ENCODE measurements around the gene NEK7.

Gene NEK7

GRCh38 chr1:198352975-198353695 lies 196.3 kb downstream of the NEK7 start:
- no peak for DNase-seq (ENCODE audit: low read depth in 2 of 2)

GRCh38 chr1:198357937-198358336 lies 201.1 kb downstream of the NEK7 start:
- no peak for DNase-seq (ENCODE audit: low read depth in 2 of 2)

- DNase-seq (ENCODE audit: low read depth in 2 of 2), result no peak
Observed at GRCh38 chr1:198359024-198359653, 202.3 kb downstream of the NEK7 start.

- DNase-seq (ENCODE audit: low read depth in 2 of 2), result no peak
Observed at GRCh38 chr1:198360208-198360729, 203.5 kb downstream of the NEK7 start.

GRCh38 chr1:198361237-198361767 lies 204.5 kb downstream of the NEK7 start:
- DNase-seq (ENCODE audit: low read depth in 2 of 2), result no peak

GRCh38 chr1:198363625-198364151 lies 206.9 kb downstream of the NEK7 start:
- DNase-seq (ENCODE audit: low read depth in 2 of 2), result no peak

GRCh38 chr1:198364471-198364870 lies 207.7 kb downstream of the NEK7 start:
- DNase-seq (ENCODE audit: low read depth in 2 of 2), result no peak

- no peak for DNase-seq (ENCODE audit: low read depth in 2 of 2)
Observed at GRCh38 chr1:198367296-198367695, 210.5 kb downstream of the NEK7 start.

GRCh38 chr1:198370996-198371395 lies 214.2 kb downstream of the NEK7 start:
- no peak for DNase-seq (ENCODE audit: low read depth in 2 of 2)

Measured in activated CD8-positive, alpha-beta memory T cell treated with anti-CD3 and anti-CD28 coated beads for 4 hours (primary cell).